ENCODE data around the gene MED16. TPM values are rescaled to one million over a fixed set of nuclear protein-coding genes. Genes with fewer than 3 reads are reported as not detected.
A peak's percentile ranks its signal among the peaks of the same experiment; 100 is the strongest.

Gene MED16
- total RNA-seq, 1 donor from 2014 or later: 74.2 TPM

GRCh38 chr19:868458-869244 is 24.3 kb downstream of the MED16 start:
- Mint-ChIP-seq H3K27me3 (no peaks in the 10 kb centered on the region), H3K36me3 (peaks cover 12% of the 10 kb centered on the region), H3K4me1 (ENCODE audit: unreplicated experiment) (peaks cover 8% of the 10 kb centered on the region), H3K9me3 (no peaks in the 10 kb centered on the region), H3K27ac (no peak overlapping the region), H3K4me3 (no peak overlapping the region)
- no peak for TF ChIP-seq CTCF (conservative IDR thresholded peaks at IDR 0.05)
- DNase-seq (ENCODE audit: extremely low spot score, unreplicated experiment): no peak

- peaks cover 12% of the 10 kb centered on the region for H3K36me3 Mint-ChIP-seq
- H3K27me3 Mint-ChIP-seq: no peaks in the 10 kb centered on the region
- no peak overlapping the region for H3K4me3 Mint-ChIP-seq
- peak overlapping the region; percentile 70 for H3K27ac Mint-ChIP-seq
- no peak for TF ChIP-seq CTCF (conservative IDR thresholded peaks at IDR 0.05)
- DNase-seq (ENCODE audit: extremely low spot score, unreplicated experiment): no peak
- H3K9me3 Mint-ChIP-seq: no peaks in the 10 kb centered on the region
- H3K4me1 Mint-ChIP-seq (ENCODE audit: unreplicated experiment): peaks cover 8% of the 10 kb centered on the region
These were observed 25.0 kb downstream of the MED16 start for GRCh38 chr19:867855-868457.

- DNase-seq (ENCODE audit: extremely low spot score, unreplicated experiment): no peak
- peaks cover 12% of the 10 kb centered on the region for H3K36me3 Mint-ChIP-seq
- no peaks in the 10 kb centered on the region for H3K9me3 Mint-ChIP-seq
- H3K27ac Mint-ChIP-seq: peak overlapping the region; percentile 70
- H3K4me3 Mint-ChIP-seq: no peak overlapping the region
- H3K4me1 Mint-ChIP-seq (ENCODE audit: unreplicated experiment): peaks cover 8% of the 10 kb centered on the region
- no peak for TF ChIP-seq CTCF (conservative IDR thresholded peaks at IDR 0.05)
- H3K27me3 Mint-ChIP-seq: peaks cover 3% of the 10 kb centered on the region
These were observed 25.6 kb downstream of the MED16 start for GRCh38 chr19:867301-867793.

- Mint-ChIP-seq H3K36me3 (peaks cover 12% of the 10 kb centered on the region), H3K4me3 (no peak overlapping the region), H3K4me1 (ENCODE audit: unreplicated experiment) (peaks cover 8% of the 10 kb centered on the region), H3K27me3 (peaks cover 3% of the 10 kb centered on the region), H3K27ac (no peak overlapping the region), H3K9me3 (no peaks in the 10 kb centered on the region)
- TF ChIP-seq CTCF (conservative IDR thresholded peaks at IDR 0.05): no peak
- DNase-seq (ENCODE audit: extremely low spot score, unreplicated experiment): no peak
These were observed 26.2 kb downstream of the MED16 start for GRCh38 chr19:866769-867300.

- no peaks in the 10 kb centered on the region for H3K9me3 Mint-ChIP-seq
- no peak for TF ChIP-seq CTCF (conservative IDR thresholded peaks at IDR 0.05)
- peaks cover 5% of the 10 kb centered on the region for H3K4me1 Mint-ChIP-seq (ENCODE audit: unreplicated experiment)
- no peak overlapping the region for H3K4me3 Mint-ChIP-seq
- H3K27ac Mint-ChIP-seq: peak overlapping the region; percentile 48
- H3K36me3 Mint-ChIP-seq: peaks cover 4% of the 10 kb centered on the region
- no peak for DNase-seq (ENCODE audit: extremely low spot score, unreplicated experiment)
- peaks cover 11% of the 10 kb centered on the region for H3K27me3 Mint-ChIP-seq
These were observed 29.7 kb downstream of the MED16 start for GRCh38 chr19:863315-863620.

Data from type B pancreatic cell (in vitro differentiated cells).